HG03460 (cell line): ENCODE data around the gene NSUN4.
A peak's percentile ranks its signal among the peaks of the same experiment; 100 is the strongest.
"Not testable (repeated sequence)": the region's sequence is repeated elsewhere in the genome, so short reads cannot be mapped to it uniquely, and the experiment has no call there.

Experiments used
- ATAC-seq: cut with Tn5 transposase; IDR thresholded peaks from one replicate; pipeline ENCODE4 v1.9.1; 2021; ENCODE audit not compliant: unreplicated experiment

The NSUN4 gene

DNA sequence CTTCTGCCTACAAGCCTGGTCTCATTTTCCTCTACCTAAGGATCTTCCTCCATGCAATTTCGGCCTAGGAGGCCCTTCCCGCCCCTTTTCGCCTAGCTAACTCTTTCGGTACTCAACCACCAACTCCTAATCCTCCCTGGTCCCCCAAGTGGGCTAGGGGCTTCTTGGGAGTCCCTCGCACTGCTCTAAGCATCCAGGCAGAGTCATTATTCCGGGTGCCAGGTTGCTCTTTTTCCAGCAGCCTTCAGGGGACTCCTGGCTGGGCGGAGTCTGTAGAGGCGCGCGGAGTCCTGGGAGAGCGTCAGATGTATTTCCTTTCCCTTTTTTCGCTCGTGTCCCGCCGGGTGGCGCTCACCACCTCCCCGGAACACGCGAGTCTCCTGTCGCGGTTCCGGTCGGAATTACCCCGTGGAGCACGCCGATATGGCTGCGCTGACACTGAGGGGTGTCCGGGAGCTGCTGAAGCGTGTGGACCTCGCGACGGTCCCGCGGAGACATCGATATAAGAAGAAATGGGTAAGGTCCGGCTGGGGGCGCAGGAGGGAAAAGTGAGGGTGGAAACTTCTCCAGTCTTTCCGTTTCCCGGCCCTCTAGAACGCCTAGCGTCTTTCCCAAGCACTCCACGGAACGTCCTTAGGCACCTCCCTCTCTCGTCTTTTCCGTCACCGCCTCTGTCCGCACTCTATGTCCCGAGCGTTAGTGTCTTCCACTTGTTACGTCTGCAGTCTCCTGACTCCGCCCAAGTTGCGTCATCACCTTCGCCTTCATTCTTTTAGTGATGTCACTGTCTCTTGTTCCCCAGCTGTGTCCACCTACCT is at the start of gene NSUN4:
Gene NSUN4 (plus strand): TSS at position 404 of the 818 bp plus-strand sequence. CDS start 20 bp downstream, at position 424.
- peak; percentile 70 for ATAC-seq

DNA sequence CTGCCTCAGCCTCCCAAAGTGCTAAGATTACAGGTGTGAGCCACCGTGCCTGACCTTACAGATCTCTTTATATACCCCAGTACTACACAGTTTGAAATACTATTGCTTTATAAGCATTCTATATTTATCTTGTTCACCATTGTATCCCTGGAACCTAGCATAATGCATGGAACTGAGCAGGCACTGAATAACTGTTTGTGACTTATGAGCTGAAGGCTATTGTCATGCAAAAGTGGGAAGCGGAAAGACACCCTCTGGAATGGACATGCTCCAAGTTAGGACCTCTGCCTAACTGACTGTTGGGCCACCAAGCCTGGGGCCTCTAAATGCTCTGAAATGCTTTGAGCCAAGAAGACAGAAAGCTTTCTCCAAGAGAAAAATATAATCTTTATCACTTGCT is 45.3 kb upstream of the NSUN4 start:
- no peak for ATAC-seq

DNA sequence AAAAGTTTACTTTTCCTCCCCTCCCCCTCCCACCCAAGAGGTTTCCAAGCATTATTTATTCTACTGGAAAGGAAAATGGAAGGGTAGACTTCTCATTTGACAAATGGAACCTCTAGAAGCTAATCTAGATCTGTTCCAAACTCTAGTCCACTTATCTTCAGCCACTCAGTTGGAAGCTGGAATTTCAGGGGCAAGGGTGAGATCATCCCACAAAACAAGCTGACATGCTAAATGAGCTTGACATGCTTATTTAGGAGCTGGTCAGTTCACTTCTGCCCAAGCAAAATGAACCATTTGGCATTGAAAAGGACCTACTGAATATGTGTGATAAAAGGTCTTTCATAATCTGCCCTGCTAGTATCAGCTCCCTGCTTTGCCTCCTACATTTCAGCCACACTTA is 42.2 kb upstream of the NSUN4 start:
- no peak for ATAC-seq

- no peak for ATAC-seq
These were observed 39.8 kb upstream of the NSUN4 start for GRCh38 chr1:46300673-46301405.

DNA sequence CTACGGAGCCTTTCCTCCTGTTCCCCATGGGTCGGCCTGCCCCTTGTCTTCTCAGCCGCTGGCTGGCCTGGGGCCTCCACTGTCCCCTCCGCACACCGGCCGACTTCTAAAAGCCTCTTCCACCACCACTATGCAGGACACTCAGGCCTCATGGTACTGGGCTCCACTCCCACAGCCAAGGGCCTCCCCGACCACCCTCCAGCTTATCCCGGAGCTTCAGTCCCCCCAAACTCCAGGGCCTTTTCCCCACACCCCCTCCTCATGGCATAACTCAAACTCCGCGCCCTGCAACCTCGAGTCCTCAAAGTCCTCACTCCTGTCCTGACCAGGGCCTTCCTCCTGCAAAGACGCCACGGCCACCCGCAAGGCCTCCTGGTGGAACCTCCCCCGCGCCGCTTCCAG is 39.2 kb upstream of the NSUN4 start:
- no peak for ATAC-seq

- peak; percentile 36 for ATAC-seq
These were observed 38.6 kb upstream of the NSUN4 start for GRCh38 chr1:46301808-46302640.

DNA sequence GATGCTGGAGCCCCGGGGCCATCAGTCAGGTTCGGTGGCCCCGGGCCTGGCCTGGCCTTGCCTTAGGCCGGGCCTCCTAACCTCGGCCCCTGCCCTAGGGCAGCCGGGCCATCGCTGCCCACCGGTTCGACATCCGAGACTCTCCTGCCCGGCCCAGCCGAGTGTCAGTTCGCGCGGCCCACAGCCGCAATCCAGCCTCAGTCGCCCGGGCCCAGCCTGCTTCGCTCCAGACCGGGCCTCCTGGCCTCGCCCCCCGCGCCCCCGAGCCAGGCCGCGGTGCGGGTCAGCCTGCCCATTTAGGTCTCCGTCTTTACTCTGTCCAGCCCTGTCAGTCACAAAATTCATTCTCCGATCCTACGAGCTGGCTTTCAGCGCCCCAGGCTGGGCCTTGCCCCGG is 38.0 kb upstream of the NSUN4 start:
- ATAC-seq: no peak

GRCh38 chr1:46303038-46303871 is 37.4 kb upstream of the NSUN4 start, which contains the start of the genes LRRC41 and UQCRH:
LRRC41 (minus strand) TSS chr1:46303616; CDS start chr1:46303322, 294 bp downstream.
UQCRH (plus strand) TSS chr1:46303698; CDS start chr1:46303767, 69 bp downstream.
- ATAC-seq: peak; percentile 73

GRCh38 chr1:46303872-46304326 is 36.7 kb upstream of the NSUN4 start:
- ATAC-seq: no peak

- no peak for ATAC-seq
These were observed 34.5 kb upstream of the NSUN4 start for GRCh38 chr1:46306159-46306530.

- ATAC-seq: no peak
These were observed 31.0 kb upstream of the NSUN4 start for GRCh38 chr1:46309401-46310159.

GRCh38 chr1:46310321-46310720 is 30.3 kb upstream of the NSUN4 start:
- ATAC-seq: no peak

- no peak for ATAC-seq
These were observed 24.8 kb upstream of the NSUN4 start for GRCh38 chr1:46315669-46316403.

GRCh38 chr1:46317323-46317722 is 23.3 kb upstream of the NSUN4 start:
- ATAC-seq: no peak

GRCh38 chr1:46319301-46319700 is 21.3 kb upstream of the NSUN4 start:
- ATAC-seq: not testable (repeated sequence)

GRCh38 chr1:46319960-46320914 is 20.4 kb upstream of the NSUN4 start:
- ATAC-seq: not testable (repeated sequence)

GRCh38 chr1:46322191-46322590 is 18.4 kb upstream of the NSUN4 start:
- not testable (repeated sequence) for ATAC-seq
